ENCODE measurements around the gene DNAH11. TPM values are rescaled to one million over a fixed set of nuclear protein-coding genes. Genes with fewer than 3 reads are reported as not detected.
"Not testable (repeated sequence)": the region's sequence is repeated elsewhere in the genome, so short reads cannot be mapped to it uniquely, and the experiment has no call there.

The DNAH11 gene
- total RNA-seq, 1 experiment from 2014 or later: 0.15 TPM

DNA sequence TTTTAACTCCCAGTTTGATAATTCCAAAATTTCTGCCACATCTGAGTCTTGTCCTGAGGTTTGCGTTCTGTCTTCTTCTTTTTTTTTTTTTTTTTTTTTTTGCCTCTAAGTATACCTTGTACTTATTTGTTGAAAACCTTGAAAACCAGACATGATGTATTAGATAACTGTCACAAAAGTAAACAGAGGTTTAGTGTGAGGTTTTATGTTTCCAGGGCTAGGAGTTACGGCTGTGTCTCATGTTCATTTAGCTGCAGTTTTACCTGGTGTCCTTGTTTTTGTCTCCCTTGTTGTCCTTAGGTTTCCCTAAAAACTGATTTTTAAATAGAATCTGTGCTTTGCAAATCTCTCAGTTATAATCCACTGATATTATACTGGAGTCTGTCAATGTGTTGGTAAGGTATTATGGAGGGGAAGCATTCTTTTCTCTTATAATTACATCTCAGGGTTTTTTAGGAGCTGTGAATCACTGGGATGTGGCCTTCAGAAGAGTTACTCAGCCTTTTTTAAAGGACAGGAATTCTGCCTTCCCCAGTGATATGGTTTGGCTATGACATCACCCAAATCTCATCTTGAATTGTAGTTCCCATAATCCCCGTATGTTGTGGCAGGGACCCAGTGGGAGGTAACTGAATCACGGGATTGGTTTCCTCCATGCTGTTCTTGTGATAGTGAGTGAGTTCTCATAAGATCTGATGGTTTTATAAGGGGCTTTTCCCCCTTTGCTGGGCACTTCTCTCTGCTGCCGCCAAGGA is 307.9 kb downstream of the DNAH11 start:
- ATAC-seq (no peak), DNase-seq (ENCODE audit: low read depth, low spot score) (no peak)
- Histone ChIP-seq H3K27ac (ENCODE audit: low read length) (no peak overlapping the region), H3K36me3 (ENCODE audit: control insufficient read depth, insufficient read depth, low read length) (no peaks in the 10 kb centered on the region), H3K4me1 (ENCODE audit: control insufficient read depth, insufficient read depth, low read length) (no peaks in the 10 kb centered on the region), H3K27me3 (ENCODE audit: control insufficient read depth, insufficient read depth, low read length) (no peaks in the 10 kb centered on the region), H3K4me3 (ENCODE audit: low read depth in 2 of 2, low read length in 2 of 2) (no peak overlapping the region), H3K9me3 (ENCODE audit: control insufficient read depth, insufficient read depth, low read depth, low read length) (no peaks in the 10 kb centered on the region)
- in situ Hi-C loops (cut with HindIII; ENCODE audit: low pct_unique_long_range_greater_than_20kb, low sequenced_read_pairs) (no loop called here), intact Hi-C loops (cut with micrococcal nuclease; ENCODE audit: unreplicated experiment) (no loop called here)
- ChIA-PET CTCF (no interaction called here), POLR2A (no interaction called here)
- TF ChIP-seq SIN3A (IDR thresholded peaks at IDR 0.05; ENCODE audit: borderline replicate concordance, insufficient read depth, low read depth, low read length): no peak
- TF ChIP-seq, protein P1, sequence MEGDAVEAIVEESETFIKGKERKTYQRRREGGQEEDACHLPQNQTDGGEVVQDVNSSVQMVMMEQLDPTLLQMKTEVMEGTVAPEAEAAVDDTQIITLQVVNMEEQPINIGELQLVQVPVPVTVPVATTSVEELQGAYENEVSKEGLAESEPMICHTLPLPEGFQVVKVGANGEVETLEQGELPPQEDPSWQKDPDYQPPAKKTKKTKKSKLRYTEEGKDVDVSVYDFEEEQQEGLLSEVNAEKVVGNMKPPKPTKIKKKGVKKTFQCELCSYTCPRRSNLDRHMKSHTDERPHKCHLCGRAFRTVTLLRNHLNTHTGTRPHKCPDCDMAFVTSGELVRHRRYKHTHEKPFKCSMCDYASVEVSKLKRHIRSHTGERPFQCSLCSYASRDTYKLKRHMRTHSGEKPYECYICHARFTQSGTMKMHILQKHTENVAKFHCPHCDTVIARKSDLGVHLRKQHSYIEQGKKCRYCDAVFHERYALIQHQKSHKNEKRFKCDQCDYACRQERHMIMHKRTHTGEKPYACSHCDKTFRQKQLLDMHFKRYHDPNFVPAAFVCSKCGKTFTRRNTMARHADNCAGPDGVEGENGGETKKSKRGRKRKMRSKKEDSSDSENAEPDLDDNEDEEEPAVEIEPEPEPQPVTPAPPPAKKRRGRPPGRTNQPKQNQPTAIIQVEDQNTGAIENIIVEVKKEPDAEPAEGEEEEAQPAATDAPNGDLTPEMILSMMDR (IDR thresholded peaks at IDR 0.05): no peak
- no peak for TF ChIP-seq TCF7L2 (IDR thresholded peaks at IDR 0.05; ENCODE audit: low read depth, low read length)
- no peak for TF ChIP-seq POLR2AphosphoS5 (IDR thresholded peaks at IDR 0.05; ENCODE audit: low read depth, low read length)
- TF ChIP-seq, protein P2, sequence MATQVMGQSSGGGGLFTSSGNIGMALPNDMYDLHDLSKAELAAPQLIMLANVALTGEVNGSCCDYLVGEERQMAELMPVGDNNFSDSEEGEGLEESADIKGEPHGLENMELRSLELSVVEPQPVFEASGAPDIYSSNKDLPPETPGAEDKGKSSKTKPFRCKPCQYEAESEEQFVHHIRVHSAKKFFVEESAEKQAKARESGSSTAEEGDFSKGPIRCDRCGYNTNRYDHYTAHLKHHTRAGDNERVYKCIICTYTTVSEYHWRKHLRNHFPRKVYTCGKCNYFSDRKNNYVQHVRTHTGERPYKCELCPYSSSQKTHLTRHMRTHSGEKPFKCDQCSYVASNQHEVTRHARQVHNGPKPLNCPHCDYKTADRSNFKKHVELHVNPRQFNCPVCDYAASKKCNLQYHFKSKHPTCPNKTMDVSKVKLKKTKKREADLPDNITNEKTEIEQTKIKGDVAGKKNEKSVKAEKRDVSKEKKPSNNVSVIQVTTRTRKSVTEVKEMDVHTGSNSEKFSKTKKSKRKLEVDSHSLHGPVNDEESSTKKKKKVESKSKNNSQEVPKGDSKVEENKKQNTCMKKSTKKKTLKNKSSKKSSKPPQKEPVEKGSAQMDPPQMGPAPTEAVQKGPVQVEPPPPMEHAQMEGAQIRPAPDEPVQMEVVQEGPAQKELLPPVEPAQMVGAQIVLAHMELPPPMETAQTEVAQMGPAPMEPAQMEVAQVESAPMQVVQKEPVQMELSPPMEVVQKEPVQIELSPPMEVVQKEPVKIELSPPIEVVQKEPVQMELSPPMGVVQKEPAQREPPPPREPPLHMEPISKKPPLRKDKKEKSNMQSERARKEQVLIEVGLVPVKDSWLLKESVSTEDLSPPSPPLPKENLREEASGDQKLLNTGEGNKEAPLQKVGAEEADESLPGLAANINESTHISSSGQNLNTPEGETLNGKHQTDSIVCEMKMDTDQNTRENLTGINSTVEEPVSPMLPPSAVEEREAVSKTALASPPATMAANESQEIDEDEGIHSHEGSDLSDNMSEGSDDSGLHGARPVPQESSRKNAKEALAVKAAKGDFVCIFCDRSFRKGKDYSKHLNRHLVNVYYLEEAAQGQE (IDR thresholded peaks at IDR 0.05; ENCODE audit: insufficient read depth in 1 of 2, low read depth in 2 of 2, low read length in 1 of 2): no peak
- BruUV-seq (replicated peaks): no TSS peak

DNA sequence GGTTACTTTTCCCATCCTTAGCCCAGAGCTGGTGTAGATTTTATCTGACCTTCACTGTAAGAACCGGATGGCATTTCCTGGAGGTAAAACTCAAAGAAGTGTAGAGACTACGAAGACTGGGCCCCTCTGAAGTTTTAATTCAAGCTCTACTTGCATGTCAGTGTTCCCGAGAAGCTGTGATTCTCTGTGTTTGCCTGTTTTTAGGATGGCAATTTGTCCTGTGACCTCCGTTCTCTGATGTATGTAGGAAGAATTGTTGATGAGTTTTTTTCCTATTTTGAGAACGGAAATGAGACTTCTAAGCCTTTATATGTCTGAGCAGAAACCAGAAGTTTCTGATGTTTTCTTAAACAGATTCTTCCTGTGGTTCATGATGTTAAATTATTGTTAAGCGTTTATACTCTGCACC is 308.7 kb downstream of the DNAH11 start:
- DNase-seq (ENCODE audit: low read depth, low spot score) (no peak), ATAC-seq (no peak)
- Histone ChIP-seq H3K36me3 (ENCODE audit: control insufficient read depth, insufficient read depth, low read length) (no peaks in the 10 kb centered on the region), H3K27me3 (ENCODE audit: control insufficient read depth, insufficient read depth, low read length) (no peaks in the 10 kb centered on the region), H3K4me1 (ENCODE audit: control insufficient read depth, insufficient read depth, low read length) (no peaks in the 10 kb centered on the region), H3K4me3 (ENCODE audit: low read depth in 2 of 2, low read length in 2 of 2) (no peak overlapping the region), H3K9me3 (ENCODE audit: control insufficient read depth, insufficient read depth, low read depth, low read length) (no peaks in the 10 kb centered on the region), H3K27ac (ENCODE audit: low read length) (no peak overlapping the region)
- intact Hi-C loops (cut with micrococcal nuclease; ENCODE audit: unreplicated experiment) (no loop called here), in situ Hi-C loops (cut with HindIII; ENCODE audit: low pct_unique_long_range_greater_than_20kb, low sequenced_read_pairs) (no loop called here)
- TF ChIP-seq TCF7L2 (IDR thresholded peaks at IDR 0.05; ENCODE audit: low read depth, low read length): no peak
- TF ChIP-seq, protein P2 (IDR thresholded peaks at IDR 0.05; ENCODE audit: insufficient read depth in 1 of 2, low read depth in 2 of 2, low read length in 1 of 2): no peak
- no peak for TF ChIP-seq POLR2AphosphoS5 (IDR thresholded peaks at IDR 0.05; ENCODE audit: low read depth, low read length)
- TF ChIP-seq SIN3A (IDR thresholded peaks at IDR 0.05; ENCODE audit: borderline replicate concordance, insufficient read depth, low read depth, low read length): no peak
- TF ChIP-seq, protein P1 (IDR thresholded peaks at IDR 0.05): no peak
- POLR2A ChIA-PET: no interaction called here
- CTCF ChIA-PET: no interaction called here
- BruUV-seq (replicated peaks): no TSS peak

DNA sequence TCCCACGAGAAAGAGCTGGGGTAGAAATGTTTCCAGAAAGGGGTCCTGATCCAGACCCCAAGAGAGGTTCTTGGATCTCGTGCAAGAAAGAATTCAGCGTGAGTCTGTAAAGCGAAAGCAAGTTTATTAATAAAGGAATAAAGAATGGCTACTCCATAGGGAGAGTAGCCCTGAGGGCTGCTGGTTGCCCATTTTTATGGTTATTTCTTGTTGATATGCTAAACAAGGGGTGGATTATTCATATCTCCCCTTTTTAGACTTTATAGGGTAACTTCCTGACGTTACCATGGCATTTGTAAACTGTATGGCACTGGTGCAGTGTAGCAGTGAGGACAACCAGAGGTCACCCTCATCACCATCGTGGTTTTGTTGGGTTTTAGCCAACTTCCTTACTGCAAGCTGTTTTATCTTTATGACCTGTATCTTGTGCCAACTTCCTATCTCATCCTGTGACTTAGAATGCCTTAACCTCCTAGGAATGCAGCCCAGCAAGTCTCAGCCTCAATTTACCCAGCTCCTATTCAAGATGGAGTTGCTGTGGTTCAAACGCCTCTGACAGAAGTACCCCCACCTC is 322.9 kb downstream of the DNAH11 start:
- DNase-seq (ENCODE audit: low read depth, low spot score); H3K27me3 ChIP-seq (ENCODE audit: control insufficient read depth, insufficient read depth, low read length); BruUV-seq (replicated peaks); H3K4me3 ChIP-seq (ENCODE audit: low read depth in 2 of 2, low read length in 2 of 2); H3K27ac ChIP-seq (ENCODE audit: low read length); intact Hi-C loops (cut with micrococcal nuclease; ENCODE audit: unreplicated experiment); H3K4me1 ChIP-seq (ENCODE audit: control insufficient read depth, insufficient read depth, low read length); CTCF ChIA-PET; ATAC-seq; POLR2A ChIA-PET; in situ Hi-C loops (cut with HindIII; ENCODE audit: low pct_unique_long_range_greater_than_20kb, low sequenced_read_pairs); H3K36me3 ChIP-seq (ENCODE audit: control insufficient read depth, insufficient read depth, low read length); H3K9me3 ChIP-seq (ENCODE audit: control insufficient read depth, insufficient read depth, low read depth, low read length): not testable (repeated sequence)

All from Panc1 (cell line).